Activated effector memory CD4-positive, alpha-beta T cell treated with Interleukin-2 at 50 U/mL for 16 hours (primary cell): ENCODE data around the gene HDDC2.

Experiments
- DNase-seq: peaks from one replicate; pipeline ENCODE4 v3.0.0-alpha.2; 2020

The HDDC2 gene

DNA sequence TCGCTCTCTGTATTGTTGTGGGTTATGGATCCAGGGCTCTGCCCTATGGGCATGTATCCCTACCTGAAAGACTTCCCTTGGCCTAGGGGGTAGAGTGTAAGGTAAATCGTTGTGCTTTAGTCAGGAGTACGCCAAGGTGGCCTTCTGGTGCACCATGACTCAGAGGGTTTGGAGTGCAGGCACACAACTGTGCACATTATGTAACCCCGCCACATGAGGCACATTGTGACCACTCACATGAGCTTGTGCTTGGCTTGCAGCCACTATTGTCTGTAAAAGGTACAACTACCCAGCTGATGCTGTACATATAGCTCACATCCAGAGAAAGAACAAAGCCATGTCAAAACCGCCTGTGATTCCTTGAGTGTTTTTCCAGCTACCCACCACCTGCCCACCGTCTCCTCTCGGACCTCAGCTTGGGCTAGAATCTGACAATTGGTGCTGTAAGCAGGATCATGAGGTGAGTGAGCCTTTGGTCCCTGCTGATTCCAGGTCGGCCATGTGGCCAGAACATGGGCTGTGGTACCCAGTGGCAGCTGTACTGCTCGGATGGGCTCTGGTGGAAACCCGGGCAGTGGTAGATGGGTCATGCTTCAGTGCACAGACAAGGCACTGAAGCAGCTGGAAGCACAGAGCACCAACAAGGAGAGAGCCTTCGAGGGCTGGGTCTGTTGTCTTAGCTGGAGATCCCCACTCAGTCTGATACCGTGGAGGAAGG, 33.8 kb downstream of the HDDC2 start:
- no peak for DNase-seq

GRCh38 chr6:125264476-125264875, 37.3 kb downstream of the HDDC2 start:
- no peak for DNase-seq

DNA sequence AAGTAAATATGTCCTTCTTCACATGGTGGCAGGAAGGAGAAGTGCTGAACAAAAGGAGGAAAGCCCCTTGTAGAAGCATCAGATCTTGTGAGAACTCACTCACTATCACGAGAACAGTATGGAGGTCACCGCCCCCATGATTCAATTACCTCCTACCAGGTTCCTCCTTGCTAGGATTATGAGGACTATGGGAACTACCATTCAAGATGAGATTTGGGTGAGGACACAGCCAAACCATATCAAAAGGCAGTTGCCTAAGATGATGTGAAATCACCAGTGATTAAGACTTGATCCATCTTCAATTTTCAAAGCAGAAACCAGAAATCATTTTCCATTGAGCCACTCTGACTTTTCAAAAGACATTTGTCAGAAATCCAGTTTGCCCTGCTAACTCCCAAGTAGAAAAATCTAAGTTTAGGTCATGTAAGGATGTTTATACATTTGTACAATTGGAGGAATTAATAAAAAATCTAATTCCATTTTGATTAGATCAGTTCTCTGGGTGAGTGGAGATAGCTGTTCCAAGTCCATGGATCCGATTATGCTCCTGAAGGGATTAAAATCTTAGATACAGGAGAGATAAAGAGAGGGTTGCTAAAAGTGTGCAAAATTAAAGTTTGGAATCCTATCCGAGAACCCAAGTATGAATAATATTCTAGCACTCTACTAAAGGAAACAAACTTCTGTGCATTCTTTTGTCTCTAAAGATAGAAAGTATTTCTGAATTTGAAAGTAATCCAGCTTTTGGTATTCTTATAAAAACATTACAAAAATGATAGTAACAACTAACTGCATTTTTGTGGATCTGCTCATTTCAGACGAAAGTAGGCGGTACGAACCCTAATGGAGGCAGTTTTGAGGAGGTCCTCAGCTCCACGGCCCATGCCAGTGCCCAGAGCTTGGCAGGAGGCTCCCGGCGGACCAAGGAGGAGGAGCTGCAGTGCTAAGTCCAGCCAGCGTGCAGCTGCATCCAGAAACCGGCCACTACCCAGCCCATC, 39.5 kb downstream of the HDDC2 start:
- no peak for DNase-seq

GRCh38 chr6:125259354-125259736, 42.4 kb downstream of the HDDC2 start:
- no peak for DNase-seq

DNA sequence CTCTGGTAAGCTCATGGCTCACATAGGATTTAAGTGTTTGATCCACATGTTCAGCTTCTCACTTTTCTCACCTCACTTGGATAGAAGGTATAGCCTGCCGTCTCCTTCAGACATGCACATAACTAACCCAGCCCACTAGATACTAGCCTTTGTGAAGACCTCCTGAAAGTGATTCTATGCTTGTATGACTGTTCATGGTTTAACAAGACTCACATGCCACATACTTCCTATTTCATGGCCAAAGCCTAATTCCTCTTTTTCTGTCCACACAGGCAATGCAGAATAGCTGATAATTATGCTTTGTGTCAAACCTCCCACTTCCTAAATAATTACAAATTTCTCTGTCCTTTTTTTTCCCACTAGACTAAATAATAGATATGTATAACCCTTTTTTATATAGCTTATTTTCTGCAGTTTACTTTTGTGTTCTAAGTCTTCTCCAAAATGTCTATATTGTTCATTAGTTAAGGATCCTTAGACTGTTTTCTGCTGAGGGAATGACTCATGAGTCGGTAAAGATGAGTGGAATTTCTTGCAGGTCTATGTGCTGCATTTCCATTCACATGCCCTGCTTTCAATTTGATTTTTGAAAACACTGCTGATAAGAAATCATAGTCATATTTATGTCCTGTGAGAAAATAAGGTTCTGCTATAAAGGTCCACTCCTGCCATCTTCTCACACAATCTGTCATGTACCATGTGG, 43.0 kb downstream of the HDDC2 start:
- no peak for DNase-seq

- no peak for DNase-seq
These were observed 44.4 kb downstream of the HDDC2 start for GRCh38 chr6:125257351-125257750.

DNA sequence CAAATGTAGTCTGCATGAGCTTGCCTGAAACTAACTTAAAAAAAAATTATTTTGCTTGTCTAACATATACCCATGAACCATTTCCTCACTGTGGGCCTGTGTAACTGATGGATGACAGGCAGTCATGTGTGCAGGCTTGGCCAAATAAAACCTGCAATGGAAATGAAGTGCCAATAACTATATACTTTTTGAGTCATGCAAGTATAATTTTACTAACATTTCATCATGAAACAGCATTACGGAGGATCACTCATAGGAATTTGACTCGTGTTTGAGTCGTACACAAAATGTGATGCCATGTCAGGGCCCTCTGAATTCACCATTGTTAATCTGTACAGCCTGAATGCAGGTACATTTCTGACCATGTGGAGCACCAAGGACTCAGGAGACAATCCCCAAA, 46.6 kb downstream of the HDDC2 start:
- DNase-seq, result no peak

- DNase-seq, result no peak
These were observed 47.4 kb downstream of the HDDC2 start for GRCh38 chr6:125254321-125254720.

- DNase-seq, result no peak
These were observed 47.9 kb downstream of the HDDC2 start for GRCh38 chr6:125253881-125254280.

DNA sequence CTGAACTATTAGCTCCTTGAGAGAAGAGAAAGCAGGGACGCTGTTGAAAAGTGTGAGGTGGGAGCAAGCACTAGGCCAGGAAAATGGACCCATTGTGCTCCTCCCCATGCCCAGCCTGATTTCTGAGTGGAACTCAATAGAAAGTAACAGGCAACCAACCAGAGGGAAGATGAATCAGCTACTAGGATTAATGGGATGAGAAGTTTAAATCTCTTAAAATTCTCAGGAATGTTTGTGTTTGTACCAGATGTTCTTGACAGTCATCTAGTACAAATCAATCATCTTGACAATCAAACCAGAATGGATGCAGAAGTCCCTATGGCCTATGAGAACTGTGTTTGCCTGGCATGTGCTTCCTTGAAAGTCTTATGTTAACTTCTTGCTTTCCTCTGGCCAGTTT, 48.9 kb downstream of the HDDC2 start:
- no peak for DNase-seq

- DNase-seq, result no peak
These were observed 50.1 kb downstream of the HDDC2 start for GRCh38 chr6:125251516-125252220.

DNA sequence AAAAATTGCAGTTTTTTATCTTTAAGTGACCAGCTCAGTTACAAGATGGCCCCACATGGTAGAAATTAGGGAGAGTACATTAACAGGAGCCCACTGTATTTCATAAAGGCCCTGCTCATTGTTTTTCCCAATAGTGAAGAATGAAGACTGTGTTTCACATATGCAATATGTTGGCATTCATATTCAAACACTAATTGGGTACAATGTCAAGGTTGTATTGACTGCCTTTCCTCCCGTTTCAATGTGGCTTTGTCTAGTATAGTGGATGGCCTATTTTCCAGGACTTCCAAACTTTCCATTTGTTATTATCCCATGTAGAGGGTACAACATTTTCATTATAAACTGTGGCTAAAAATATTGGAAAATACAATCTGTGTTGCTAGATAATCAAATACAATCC, 51.3 kb downstream of the HDDC2 start:
- DNase-seq, result no peak

- no peak for DNase-seq
These were observed 53.6 kb downstream of the HDDC2 start for GRCh38 chr6:125248136-125248535.

DNA sequence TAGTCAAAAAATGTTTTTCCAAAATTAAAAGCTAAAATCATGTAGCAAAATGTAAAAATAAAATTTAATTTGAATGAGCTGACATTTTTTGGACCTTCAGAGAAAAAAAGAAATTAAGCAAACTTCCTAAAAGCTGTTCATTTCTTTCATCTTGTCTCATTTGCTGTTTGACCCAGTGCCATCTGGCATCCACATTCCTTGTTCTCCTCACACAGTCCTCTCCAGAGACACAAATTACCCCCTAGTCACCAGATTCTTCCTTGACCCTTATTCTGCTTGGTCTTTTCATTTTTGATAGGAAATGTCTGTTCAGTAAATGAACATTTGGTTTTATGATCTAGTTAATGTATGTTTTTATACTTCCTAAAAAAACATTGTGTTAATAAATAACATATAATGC, 55.2 kb downstream of the HDDC2 start:
- DNase-seq, result no peak

DNA sequence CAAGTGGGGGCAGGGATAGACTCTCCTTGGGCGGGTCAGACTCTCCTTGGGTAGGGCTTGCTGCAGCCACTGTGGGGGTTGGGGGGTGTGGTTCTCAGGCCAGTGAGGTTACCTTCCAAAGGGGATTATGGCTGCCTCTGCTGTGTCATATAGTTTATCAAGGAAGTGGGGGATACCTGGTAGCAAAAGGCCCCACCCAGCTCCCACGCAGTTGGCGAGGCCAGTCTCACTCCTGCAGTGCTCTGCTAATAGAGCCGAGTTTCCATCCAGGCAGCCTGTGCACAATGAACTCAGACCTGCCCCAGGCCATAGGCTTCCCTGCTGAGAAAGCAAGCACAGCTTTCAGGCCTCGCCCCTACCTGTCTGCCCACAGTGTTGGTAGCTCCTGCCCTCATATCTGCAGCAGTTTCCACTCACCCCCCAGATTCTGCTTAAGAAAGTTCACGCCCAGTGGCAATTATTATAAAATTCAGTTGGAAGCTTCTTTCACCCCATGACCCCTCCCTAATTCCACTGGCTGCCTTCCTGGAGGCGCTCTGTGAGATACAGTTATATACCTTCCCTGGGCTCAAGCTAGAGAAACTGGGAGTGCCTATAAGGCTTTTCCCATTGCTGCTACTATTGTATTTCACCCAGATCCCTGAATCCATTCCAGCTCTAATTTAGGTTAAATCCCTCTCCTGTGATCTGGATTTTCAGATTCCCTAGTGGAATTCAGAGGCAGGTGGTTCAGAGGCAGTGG, 56.1 kb downstream of the HDDC2 start:
- no peak for DNase-seq

DNA sequence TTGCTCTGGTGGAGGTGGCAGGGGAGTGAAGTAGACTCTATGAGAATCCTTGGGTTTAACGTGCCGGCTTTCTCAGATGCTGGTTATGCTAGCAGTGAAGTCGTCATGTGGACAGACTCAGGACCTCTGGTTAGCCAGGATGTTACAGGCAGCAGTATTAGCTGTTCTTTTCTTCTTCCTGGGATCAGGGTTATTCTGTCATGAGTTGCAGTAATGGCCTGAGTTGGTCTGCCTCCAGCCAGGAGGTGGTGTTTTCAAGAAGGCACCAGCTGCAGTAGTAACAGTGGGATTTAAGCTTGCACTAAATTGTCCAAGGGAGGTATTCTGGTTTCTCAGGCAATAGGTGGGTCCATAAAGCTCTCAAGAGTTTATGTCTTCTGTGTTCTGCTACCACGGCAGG, 56.7 kb downstream of the HDDC2 start:
- DNase-seq, result no peak

- no peak for DNase-seq
These were observed 64.0 kb downstream of the HDDC2 start for GRCh38 chr6:125237764-125238163.

- DNase-seq, result no peak
These were observed 65.0 kb downstream of the HDDC2 start for GRCh38 chr6:125236536-125237327.

DNA sequence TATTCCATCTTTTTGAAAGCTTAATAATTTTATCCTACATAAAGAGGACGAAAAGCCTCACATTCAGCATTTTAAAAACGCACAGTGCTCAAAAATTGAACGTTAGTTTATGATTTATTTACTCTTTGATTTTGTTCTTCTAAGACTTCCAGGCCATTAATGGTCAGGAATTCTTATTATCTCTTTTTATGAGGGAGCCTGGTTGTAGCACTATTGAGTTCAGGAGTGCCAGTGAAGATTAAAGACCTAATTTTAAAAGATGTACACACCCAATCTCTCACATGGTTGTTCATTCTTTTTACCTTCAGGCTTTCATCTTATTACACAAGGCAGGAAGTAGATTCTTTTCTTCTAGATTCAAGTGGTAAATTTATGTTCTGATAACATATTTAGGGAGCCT, 68.6 kb downstream of the HDDC2 start:
- no peak for DNase-seq

DNA sequence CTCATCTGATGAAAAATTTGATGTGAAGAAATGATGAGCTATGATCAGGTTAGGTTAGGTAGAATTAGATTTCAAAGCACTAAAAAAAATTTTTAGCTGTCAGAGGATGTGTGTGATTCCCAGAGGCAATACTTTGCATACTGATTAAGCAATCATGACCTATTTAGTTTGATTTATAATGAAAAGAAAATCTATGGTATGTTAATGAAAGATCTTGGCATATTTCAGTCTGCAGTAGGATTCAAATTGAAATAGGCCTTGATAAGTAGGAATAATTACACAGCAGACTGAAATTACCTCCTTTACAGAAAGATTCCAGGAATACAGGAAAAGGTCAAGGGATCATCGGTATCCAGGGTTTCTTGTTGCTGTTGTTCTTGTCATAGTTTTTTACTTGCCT, 69.3 kb downstream of the HDDC2 start:
- DNase-seq, result no peak
